COLO668 (cell line): ENCODE results near the gene SMCO1.
"Not testable (repeated sequence)": the region's sequence is repeated elsewhere in the genome, so short reads cannot be mapped to it uniquely, and the experiment has no call there.

Source experiments
- DNase-seq: peaks from one replicate; lab custom pipeline; 2025; ENCODE audit not compliant: unreplicated experiment; lab: John Stamatoyannopoulos, UW

The SMCO1 gene, protein sequence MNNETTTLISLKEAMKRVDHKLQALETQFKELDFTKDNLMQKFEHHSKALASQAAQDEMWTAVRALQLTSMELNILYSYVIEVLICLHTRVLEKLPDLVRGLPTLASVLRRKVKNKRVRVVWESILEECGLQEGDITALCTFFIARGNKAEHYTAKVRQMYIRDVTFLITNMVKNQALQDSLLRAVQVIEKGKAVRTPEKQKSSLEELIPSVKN

DNA sequence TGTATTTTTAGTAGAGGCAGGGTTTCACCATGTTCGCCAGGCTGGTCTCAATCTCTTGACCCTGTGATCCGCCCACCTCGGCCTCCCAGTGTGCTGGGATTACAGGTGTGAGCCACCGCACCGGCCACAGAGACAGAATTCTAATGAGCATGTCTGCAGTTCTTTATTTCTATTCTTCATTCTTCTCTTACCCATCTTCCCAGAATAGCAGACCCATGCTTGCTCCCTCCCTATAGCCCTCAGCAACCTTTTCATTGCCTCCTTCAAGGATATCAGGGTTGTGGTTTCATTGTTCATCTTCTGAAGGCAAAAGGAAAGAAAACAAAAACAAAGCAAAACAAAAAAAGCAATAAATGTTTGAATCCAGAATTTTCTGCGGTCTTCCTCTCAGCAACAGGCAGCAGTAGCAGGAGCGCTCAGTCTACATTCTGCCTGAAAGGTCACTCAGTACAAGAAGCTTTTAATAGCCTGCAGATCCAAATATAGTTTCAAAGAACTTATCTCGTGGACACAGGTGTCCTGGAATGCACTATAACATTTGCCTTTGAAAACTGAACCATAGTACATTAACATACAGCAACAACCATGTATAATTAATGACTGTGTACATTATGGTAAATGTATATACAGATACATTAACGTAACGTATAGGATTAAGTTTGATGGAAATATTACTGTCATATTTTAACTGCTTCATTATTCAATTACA is at the start of gene SMCO1:
Gene SMCO1, minus strand, starts transcription at position 434 of the 709 bp plus-strand sequence. Its CDS starts 137 bp downstream, at position 297.
- DNase-seq = no peak

DNA sequence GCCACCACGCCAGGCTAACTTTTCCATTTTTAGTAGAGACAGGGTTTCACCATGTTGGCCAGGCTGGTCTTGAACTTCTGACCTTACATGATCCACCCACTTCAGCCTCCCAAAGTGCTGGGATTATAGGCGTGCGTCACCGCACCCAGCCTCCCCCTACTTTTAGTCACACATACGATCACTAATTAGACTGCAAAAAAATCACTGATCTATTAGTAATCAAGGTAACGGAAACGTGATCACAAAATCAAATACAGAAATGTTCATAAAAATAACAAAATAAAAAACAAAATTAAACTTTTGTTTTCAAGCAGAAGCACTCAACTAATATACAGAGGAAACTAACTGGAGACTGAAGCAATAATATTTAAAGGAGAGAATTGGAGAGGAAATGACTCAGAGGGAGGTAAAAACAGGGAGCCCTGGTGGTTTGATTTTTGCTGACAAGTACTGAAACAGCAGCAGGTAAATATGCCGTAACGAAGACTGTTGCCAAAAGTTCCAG is 48.6 kb upstream of the SMCO1 start:
- DNase-seq = no peak

DNA sequence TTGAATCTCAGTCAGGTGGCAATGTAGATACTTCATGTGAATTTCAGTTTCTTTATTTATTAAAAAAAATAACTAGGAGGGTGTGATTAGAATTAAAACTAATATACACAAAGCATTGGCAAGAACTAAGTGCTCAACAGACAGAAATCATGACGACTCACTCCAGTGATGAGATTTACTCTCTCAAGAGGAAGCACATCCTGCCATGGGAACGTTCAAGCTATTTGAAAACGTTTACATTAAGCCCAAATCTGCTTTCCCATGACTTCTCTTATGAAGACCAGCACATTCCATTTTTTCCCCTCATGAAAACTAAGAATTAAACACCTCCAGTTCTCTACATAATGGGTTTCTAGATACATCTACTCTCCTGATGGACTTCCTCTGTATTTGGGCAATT is 44.7 kb upstream of the SMCO1 start:
- DNase-seq = no peak

DNA sequence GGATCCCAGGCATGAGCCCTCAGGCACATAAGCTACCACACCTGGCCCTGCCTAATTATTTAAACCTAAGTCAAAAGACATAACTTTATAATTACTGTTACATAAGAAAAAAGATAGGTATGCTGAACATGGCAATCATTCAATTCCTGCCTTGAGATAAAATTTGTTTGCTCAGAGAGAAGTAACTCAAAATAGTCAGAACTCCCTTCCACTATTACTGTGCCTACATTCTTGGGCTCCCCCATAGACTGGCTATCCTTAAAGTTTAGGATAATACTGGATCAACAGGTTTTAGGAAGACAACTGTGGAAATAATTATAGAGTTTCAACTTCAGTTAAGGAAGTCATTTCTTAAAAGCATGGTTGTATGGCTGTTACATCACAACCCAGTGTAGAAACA is 43.3 kb upstream of the SMCO1 start:
- no peak for DNase-seq

DNA sequence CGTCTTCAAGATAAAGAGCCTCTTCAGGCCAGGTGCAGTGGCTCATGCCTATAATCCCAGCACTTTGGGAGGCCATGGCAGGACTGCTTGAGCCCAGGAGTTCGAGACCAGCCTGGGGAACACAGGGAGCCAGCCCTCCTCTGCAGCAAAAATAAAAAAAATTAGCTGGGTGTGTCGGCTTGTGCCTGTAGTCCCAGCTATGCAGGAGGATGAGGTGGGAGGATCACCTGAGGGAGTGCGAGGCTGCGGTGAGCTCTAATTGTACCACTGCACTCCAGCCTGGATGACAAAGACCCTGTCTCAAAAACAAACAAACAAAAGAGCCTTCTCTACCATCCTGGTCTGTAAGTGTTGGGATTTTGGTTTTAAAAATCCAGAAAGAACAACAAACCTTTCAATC is 42.1 kb upstream of the SMCO1 start:
- DNase-seq = no peak

DNA sequence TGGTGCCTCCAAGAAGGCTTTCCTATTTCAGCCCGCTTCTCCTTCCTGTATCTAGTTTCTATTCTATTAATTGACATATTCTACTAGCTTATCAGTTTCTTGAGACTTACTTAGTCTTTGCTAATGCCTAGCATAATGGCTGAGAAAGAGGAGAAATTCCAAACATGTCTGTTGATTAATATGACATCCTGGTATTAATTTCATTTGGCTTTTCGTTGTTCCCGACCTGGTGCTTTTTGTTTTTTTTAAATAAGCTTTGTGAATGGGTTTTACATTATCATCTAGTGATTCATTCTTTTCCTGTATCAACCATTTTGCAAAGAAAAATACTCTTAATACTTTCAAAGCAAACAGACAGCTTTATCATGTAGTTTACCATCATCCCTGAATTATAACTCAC is 40.1 kb upstream of the SMCO1 start:
- DNase-seq = no peak

DNA sequence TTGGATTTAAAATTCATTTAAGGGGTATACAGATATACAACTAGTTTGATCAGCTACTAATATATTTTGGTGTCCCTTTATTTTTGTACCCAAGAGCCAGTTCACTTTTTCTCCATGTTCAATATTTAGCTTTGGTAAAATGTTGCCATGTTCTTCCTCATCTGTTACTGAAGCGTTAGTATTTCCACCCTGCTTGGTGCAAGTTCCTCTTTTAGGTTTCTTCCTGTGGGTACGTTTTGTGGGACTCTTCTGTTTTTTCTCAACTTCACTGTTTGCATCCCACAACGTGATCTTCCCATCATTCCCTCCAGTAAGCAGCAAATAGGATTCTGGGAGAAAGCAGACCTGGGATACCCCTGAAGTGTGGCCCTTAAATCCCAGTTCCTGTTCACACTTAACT is 39.1 kb upstream of the SMCO1 start:
- no peak for DNase-seq

DNA sequence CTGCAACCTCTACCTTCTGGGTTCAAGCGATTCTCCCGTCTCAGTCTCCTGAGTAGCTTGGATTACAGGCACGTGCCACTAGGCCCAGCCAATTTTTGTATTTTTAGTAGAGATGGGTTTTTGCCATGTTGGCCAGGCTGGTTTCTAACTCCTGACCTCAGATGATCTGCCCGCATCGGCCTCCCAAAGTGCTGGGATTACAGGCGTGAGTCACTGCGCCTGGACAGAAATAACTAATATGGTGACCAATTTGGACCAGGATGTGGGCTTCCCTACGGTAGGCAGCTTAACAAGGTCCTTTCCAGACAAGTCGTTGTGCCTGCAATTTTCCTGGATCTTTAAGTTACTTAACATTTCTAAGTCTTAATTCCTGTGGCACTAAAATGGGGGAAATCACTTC is 38.4 kb upstream of the SMCO1 start:
- DNase-seq = no peak

DNA sequence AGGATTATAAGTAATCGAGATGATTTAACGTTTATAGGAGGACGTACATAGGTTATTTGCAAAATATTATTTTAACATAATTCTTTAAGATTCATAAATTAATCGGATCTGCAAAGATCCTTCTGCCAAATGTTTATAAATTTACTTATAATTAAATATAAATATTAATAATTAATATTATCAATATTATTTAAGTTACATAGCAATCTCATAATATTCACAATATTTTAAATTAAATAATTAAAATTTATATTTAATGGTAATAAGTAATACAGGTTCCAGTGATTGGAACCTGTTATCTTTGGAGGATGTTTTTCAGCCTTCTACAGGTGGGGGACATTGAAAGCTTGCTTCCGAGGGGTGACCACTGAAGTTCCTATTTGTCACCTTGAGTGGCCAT is 37.1 kb upstream of the SMCO1 start:
- DNase-seq = no peak

DNA sequence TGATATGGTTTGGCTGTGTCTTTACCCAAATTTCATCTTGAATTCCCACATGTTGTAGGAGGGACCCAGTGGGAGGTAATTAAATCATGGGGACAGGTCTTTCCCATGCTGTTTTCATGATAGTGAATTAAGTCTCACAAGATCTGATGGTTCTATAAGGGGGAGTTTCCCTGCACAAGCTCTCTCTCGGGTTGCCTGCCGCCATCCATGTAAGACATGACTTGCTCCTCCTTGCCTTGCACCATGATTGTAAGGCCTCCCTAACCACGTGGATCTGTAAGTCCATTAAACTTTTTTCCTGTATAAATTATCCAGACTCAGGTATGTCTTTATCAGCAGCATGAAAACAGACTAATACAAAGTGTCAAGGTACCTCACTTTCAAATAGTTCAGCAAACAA is 35.0 kb upstream of the SMCO1 start:
- DNase-seq = not testable (repeated sequence)

DNA sequence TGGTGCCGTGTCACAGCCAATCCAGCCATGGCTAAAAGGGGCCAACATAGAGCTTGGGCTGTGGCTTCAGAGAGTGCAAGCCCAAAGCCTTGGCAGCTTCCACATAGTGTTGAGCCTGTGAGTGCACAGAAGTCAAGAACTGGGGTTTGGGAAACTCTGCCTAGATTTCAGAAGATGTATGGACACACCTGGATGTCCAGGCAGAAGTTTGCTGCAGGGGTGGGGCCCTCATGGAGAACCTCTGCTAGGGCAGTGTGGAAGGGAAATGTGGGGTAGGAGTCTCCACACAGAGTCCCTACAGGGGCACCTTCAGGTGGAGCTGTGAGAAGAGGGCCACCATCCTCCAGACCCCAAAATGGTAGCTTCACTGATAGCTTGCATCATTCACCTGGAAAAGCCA is 34.2 kb upstream of the SMCO1 start:
- not testable (repeated sequence) for DNase-seq

DNA sequence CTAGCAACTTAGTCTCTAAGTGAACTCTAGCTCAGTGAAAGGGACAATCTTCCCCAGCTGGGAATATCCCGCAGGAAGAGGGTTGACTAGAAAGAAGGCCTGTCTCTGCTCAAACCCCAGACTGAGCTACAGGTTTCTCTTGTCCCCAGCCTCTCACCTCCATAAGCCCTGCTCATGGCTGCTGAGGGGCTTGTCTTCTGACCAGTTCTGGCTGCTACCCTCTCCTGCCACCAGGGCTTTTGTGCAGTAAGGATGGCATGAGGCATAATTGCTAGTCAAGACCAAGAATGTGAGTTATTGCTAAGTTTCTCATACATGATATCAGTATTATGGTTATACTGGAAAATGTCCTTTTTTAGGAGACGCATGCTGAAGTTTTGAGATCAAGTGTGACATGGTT is 31.9 kb upstream of the SMCO1 start:
- DNase-seq = no peak

DNA sequence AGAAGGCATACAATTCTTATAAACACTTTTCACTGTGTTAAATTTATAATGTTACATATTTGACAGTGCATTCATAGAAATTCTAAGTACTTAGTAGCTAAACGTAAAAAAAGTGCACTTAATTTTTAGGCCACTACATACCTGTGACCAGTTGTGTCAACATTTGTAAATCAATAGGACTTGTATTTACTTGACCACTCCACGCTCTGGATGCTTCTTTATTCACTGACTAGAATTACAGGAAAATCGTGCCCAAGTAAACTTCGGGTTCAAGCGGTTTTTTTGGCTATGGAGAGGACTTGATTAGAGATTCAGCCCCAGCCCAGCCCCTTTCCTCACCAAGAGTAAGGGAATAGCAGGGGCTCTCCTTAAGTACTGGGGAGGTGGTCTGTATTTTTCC is 31.4 kb upstream of the SMCO1 start:
- DNase-seq = no peak

DNA sequence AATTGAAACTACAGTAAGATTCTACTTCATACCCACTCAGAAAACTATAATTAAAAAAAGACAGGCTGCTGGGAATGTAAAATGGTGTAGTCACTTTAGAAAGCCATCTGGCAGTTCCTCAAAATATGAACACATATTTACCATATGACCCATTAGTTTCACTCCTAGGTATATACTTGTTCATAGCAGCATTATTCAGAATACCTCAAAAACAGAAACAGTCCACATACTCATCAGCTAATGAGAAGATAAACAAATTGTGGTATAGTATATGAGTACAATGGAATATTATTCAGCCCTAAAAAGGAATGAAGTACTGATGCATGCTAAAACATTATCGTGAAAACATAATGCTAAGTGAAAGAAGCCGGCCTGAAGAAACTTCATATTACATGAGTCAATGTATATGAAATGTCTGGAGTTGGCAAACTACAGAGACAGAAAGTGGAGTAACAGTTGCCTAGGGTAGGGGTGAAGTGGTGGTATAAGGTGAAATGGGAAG is 29.4 kb upstream of the SMCO1 start:
- DNase-seq = no peak

DNA sequence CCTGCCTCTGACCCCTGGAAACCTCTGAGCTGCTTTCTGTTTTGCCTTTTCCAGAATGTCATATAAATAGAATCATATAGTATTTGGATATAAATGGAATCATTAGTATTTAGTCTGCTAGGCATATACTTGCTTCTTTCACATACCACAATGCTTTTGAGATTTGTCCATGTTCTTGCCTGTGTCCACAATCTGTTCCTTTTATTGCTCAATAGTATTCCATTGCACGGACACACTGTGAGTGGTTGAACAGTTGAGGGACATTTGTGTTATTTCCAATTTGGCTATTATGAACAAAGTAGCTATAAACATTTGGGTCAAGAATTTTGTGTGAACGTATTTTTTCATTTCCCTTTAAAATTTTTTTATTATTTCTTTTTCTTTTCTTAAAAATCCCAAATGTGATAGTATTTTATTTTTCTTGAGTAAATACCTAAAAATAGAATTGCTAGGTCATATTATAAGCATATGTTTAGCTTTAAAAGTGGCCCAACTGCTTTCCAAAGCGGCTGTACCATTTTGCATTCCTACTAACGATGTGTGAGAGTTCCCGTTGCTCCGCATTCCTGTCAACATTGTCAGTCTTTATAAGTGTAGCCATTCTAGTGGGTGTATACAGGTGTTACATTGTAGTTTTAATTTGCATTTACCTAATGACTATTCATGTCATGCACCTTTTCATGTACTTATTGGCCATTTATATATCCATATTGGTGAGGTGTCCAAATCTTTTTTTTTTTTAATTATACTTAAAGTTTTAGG is 26.7 kb upstream of the SMCO1 start:
- no peak for DNase-seq

DNA sequence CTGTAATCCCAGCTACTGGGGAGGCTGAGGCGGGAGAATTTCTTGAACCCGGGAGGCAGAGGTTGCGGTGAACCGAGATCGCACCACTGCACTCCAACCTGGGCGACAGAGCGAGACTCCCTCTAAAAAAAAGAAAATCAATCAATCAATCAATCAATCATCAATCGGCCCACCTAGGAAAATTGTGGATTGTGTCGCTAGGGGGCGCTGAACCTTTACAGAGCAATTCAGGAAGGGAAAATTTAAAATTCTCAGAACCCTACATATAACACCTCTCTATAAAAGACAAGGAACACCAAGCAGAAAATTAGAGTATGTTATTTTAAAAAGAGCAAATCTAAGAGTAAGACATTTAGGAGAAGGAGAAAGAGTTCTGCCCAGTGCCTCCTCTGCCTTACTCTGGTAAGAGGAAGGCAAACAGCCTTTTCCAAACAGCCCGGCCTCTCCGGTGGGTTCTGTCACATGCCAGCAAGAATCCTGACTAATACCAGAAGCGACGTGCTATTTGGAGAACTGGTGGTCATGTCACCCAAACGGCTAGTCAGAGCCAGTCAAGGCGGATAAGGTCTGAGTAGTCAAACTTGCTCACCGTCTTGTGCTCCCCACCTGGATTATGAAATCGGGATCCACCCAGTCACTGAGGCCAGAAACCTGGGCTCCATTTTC is 22.3 kb upstream of the SMCO1 start:
- DNase-seq = peak; percentile 5

DNA sequence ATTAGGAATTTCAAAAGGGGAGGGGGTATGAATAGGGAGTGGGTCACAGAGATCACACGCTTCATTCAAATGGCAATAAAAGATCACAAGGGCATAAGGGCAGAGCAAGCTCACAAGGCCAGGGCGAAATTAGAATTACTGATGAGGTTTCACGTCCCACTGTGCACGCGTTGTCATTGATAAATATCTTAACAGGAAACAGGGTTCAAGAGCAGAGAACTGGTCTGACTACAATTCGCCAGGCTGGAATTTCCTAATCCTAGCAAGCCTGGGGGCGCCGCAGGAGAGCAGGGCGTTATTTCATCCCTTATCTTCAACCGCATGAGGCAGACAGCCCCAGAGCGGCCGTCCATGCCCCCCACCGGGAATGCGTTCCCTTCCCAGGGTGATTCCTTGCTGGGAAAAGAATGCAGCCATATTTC is 18.1 kb upstream of the SMCO1 start:
- DNase-seq = no peak

DNA sequence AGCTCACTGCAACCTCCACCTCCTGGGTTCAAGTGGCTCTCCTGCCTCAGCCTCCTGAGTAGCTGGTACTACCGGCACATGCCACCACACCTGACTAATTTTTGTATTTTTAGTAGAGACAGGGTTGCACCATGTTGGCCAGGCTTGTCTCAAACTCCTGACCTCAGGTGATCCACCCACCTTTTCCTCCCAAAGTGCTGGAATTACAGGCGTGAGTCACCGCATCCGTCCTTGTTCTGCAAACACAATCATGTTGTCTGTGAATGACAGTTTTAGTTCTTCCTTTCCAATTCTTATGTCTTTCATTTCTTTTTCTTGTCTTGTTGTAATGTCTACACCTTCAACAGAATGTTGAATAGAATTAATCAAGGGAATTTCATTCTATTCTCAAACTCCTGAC is 16.3 kb upstream of the SMCO1 start:
- no peak for DNase-seq

DNA sequence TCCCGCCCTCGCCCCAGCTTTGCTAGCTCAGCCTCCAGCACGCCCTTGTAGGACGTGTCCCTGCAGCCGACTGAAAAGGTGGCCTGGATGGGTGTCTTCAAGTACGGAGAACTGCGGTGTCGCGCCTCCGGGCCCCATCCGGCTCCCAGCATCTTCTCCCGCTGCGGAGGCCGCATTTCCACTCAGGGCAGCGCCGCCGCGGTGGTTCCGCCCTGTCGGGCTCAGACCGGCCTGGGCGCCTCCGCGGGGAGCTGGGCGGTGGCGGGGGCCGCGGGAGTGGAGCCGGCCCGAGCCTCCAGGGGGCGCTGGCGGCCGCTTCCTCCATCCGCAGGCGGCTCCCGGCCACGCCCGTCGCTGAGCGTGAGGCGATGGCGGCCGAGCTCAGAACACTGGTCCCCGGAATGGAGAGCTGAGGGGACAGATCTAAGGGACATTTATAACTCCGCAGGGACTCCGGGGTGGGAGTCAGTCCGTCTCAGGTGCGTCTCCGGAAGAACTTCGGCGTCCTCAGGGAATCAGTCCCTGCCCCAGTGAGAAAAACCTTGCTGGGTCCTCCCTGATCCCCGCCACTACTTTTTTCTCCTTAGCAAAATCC is 13.6 kb upstream of the SMCO1 start:
- peak; percentile 69 for DNase-seq

DNA sequence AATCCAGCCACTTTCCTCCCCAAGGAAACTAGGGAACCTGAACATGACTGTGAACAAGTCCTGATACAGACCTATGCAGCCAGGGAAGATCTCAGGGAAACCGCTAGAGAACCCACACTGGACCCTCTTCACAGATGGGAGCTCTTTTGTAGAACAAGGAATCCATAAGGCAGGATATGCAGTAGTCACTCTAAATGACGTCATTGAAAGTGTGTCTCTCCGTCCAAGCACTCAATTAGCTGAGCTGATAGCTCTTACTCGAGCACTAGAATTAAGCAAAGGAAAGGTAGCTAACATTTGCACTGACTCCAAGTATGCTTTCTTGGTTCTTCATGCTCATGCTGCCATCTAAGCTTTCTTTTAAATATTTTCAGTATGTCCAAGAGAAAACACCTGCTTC is 10.0 kb upstream of the SMCO1 start:
- DNase-seq = no peak

DNA sequence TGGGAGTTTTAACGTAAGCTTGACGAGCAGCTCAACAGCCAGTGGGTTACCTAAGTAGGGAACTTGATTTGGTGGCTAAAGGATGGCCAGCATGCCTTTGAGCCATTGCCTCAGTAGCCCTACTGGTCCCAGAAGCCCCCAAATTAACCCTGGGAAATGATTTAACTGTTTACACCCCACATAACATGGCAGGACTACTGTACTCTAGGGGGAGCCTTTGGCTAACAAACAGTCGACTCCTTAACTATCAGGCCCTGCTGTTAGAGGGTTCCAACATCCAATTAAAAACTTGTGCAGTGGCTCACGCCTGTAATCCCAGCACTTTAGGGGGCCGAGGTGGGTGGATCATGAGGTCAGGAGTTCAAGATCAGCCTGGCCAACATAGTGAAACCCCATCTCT is 9.4 kb upstream of the SMCO1 start:
- no peak for DNase-seq
